ENCODE data around the gene TEX2.

DNA sequence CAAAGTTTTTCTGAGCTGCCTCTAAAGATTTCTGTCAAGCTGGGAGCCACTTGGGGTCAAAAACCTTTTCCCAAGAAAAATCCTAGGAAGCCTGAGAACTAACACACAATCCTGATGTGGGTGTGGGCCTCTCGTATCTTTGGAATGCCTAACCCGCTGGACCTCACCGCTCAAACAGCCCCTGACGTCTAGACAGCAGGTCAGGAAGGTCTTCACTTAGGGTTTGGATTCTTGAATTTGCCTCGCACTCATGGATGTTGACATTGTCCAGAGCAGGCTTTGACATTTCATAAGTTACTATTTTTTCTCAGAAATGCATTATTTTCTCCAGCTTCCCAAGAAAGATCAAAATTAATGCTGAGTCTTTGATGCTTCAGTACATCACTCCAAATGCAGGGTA lies 18.9 kb downstream of the TEX2 start:
- TF ChIP-seq MXI1 (IDR thresholded peaks at IDR 0.05; ENCODE audit: low read depth, low read length): no peak
- TF ChIP-seq, protein P1, sequence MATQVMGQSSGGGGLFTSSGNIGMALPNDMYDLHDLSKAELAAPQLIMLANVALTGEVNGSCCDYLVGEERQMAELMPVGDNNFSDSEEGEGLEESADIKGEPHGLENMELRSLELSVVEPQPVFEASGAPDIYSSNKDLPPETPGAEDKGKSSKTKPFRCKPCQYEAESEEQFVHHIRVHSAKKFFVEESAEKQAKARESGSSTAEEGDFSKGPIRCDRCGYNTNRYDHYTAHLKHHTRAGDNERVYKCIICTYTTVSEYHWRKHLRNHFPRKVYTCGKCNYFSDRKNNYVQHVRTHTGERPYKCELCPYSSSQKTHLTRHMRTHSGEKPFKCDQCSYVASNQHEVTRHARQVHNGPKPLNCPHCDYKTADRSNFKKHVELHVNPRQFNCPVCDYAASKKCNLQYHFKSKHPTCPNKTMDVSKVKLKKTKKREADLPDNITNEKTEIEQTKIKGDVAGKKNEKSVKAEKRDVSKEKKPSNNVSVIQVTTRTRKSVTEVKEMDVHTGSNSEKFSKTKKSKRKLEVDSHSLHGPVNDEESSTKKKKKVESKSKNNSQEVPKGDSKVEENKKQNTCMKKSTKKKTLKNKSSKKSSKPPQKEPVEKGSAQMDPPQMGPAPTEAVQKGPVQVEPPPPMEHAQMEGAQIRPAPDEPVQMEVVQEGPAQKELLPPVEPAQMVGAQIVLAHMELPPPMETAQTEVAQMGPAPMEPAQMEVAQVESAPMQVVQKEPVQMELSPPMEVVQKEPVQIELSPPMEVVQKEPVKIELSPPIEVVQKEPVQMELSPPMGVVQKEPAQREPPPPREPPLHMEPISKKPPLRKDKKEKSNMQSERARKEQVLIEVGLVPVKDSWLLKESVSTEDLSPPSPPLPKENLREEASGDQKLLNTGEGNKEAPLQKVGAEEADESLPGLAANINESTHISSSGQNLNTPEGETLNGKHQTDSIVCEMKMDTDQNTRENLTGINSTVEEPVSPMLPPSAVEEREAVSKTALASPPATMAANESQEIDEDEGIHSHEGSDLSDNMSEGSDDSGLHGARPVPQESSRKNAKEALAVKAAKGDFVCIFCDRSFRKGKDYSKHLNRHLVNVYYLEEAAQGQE (IDR thresholded peaks at IDR 0.05; ENCODE audit: low read depth, low read length): no peak
- peak; percentile 22; the same call in 1 of the 2 replicates for TF ChIP-seq FOXM1 (IDR thresholded peaks at IDR 0.05; ENCODE audit: low read depth)
- TF ChIP-seq CTCF (IDR thresholded peaks at IDR 0.05): no peak
- TF ChIP-seq USF2 (IDR thresholded peaks at IDR 0.05; ENCODE audit: borderline replicate concordance, low read depth, low read length): no peak
